SK-N-SH treated with all-trans-retinoic acid at 6 μM for 48 hours (cell line): ENCODE results near the gene SELENOK.

Source experiments
- CSRNP3 ChIP-seq: fragments of 250-450 bp; sonication (Bioruptor Pico); IDR thresholded peaks from 2 replicates; pipeline ENCODE4 v1.5.1; 2021; ENCODE audit warnings: mild to moderate bottlenecking, moderate library complexity
- ESRRG ChIP-seq: fragments of 250-450 bp; sonication (Bioruptor Pico); IDR thresholded peaks from 2 replicates; pipeline ENCODE4 v1.6.1; 2021; ENCODE audit warnings: mild to moderate bottlenecking
- GLIS3 ChIP-seq: fragments of 250-450 bp; sonication (Bioruptor Pico); IDR thresholded peaks from 2 replicates; pipeline ENCODE4 v1.5.0; 2020; ENCODE audit warnings: mild to moderate bottlenecking, moderate library complexity
- PATZ1 ChIP-seq: fragments of 250-450 bp; sonication (Bioruptor Pico); IDR thresholded peaks from 2 replicates; pipeline ENCODE4 v1.8.0; 2020; ENCODE audit warnings: mild to moderate bottlenecking, moderate library complexity, borderline replicate concordance
- POU6F1 ChIP-seq: fragments of 250-450 bp; sonication (Bioruptor Pico); IDR thresholded peaks from 2 replicates; pipeline ENCODE4 v1.8.0; 2021; ENCODE audit warnings: low read depth, mild to moderate bottlenecking, moderate library complexity, borderline replicate concordance
- PPARA ChIP-seq: fragments of 250-450 bp; sonication (Bioruptor Pico); IDR thresholded peaks from 2 replicates; pipeline ENCODE4 v1.5.0; 2020; ENCODE audit warnings: mild to moderate bottlenecking, borderline replicate concordance
- RARB ChIP-seq: fragments of 250-450 bp; sonication (Bioruptor Pico); IDR thresholded peaks from 2 replicates; pipeline ENCODE4 v1.8.0; 2021; ENCODE audit warnings: mild to moderate bottlenecking, moderate library complexity
- TCF4 ChIP-seq: fragments of 250-450 bp; sonication (Bioruptor Pico); IDR thresholded peaks from 2 replicates; pipeline ENCODE4 v1.8.0; 2021; ENCODE audit warnings: mild to moderate bottlenecking, moderate library complexity, borderline replicate concordance
- TSHZ2 ChIP-seq: fragments of 250-450 bp; sonication (Bioruptor Pico); IDR thresholded peaks from 2 replicates; pipeline ENCODE4 v1.5.0; 2020; ENCODE audit warnings: mild to moderate bottlenecking, moderate library complexity
- ZFP30 ChIP-seq: fragments of 450-650 bp; formaldehyde crosslinking; IDR thresholded peaks from 2 replicates; pipeline ENCODE4 v1.5.0; 2022; ENCODE audit warnings: mild to moderate bottlenecking, moderate library complexity
- ZNF565 ChIP-seq: fragments of 450-650 bp; formaldehyde crosslinking; conservative IDR thresholded peaks from 2 replicates; pipeline ENCODE4 v1.5.0; 2020; ENCODE audit warnings: low read depth, mild to moderate bottlenecking, moderate library complexity
- ZNF70 ChIP-seq: fragments of 450-650 bp; formaldehyde crosslinking; IDR thresholded peaks from 2 replicates; pipeline ENCODE4 v1.5.0; 2020; ENCODE audit warnings: mild to moderate bottlenecking, moderate library complexity

GRCh38 chr3:53887446-53887845 is 4.2 kb downstream of the SELENOK start:
- no peak for TF ChIP-seq RARB
- no peak for TF ChIP-seq PATZ1 (CRISPR knock-in tag)
- no peak for TF ChIP-seq ZNF565
- no peak for TF ChIP-seq POU6F1 (CRISPR knock-in tag)
- no peak for TF ChIP-seq GLIS3 (CRISPR knock-in tag)
- TF ChIP-seq PPARA (CRISPR knock-in tag): no peak
- no peak for TF ChIP-seq ZNF70
- no peak for TF ChIP-seq TCF4 (CRISPR knock-in tag)
- no peak for TF ChIP-seq ESRRG (CRISPR knock-in tag)
- no peak for TF ChIP-seq ZFP30
- TF ChIP-seq TSHZ2 (CRISPR knock-in tag): no peak
- TF ChIP-seq CSRNP3 (CRISPR knock-in tag): no peak
